ENCODE data around the gene GPA33. TPM values are rescaled to one million over a fixed set of nuclear protein-coding genes. Genes with fewer than 3 reads are reported as not detected.

Gene GPA33
- total and polyA plus RNA-seq, 11 donors = 0.15 to 3.6 (median 1.1) TPM; not detected in 1

- WGBS, 4 donors = 84 to 91% (median 88%) methylated on average over 1 of the region's 1 CpG
- TF ChIP-seq CTCF (IDR thresholded peaks at IDR 0.05) = no peak
- TF ChIP-seq POLR2A (IDR thresholded peaks at IDR 0.05) = no peak
- no peak for ATAC-seq
- Histone ChIP-seq H3K27me3 (peaks cover 0 to 8% (median 0%) of the 10 kb centered on the region in 9 donors), H3K36me3 (no peaks in the 10 kb centered on the region), H3K4me3 (no peak overlapping the region), H3K27ac (no peak overlapping the region), H3K4me1 (no peaks in the 10 kb centered on the region), H3K9me3 (no peaks in the 10 kb centered on the region)
- intact Hi-C loops (cut with DNase I) = no loop called here
- no peak for DNase-seq
These were observed 67.8 kb downstream of the GPA33 start for GRCh38 chr1:167022384-167022783.

GRCh38 chr1:167016100-167016750 lies 74.0 kb downstream of the GPA33 start:
- no peak for ATAC-seq
- Histone ChIP-seq H3K9me3 (no peaks in the 10 kb centered on the region), H3K36me3 (no peaks in the 10 kb centered on the region), H3K27me3 (no peaks in the 10 kb centered on the region), H3K4me3 (no peak overlapping the region), H3K4me1 (no peaks in the 10 kb centered on the region), H3K27ac (no peak overlapping the region)
- intact Hi-C loops (cut with DNase I) = no loop called here
- no peak for DNase-seq
- TF ChIP-seq POLR2A (IDR thresholded peaks at IDR 0.05) (no peak), CTCF (IDR thresholded peaks at IDR 0.05) (no peak)
- 48 to 57% (median 53%) methylated on average over 6 of the region's 6 CpGs for WGBS, 4 donors

- Histone ChIP-seq H3K27ac (no peak overlapping the region), H3K4me3 (no peak overlapping the region), H3K27me3 (no peaks in the 10 kb centered on the region), H3K9me3 (no peaks in the 10 kb centered on the region), H3K4me1 (no peaks in the 10 kb centered on the region), H3K36me3 (no peaks in the 10 kb centered on the region)
- 72 to 80% (median 78%) methylated on average over 8 of the region's 8 CpGs for WGBS, 4 donors
- DNase-seq (no peak), ATAC-seq (no peak)
- TF ChIP-seq CTCF (IDR thresholded peaks at IDR 0.05) (no peak), POLR2A (IDR thresholded peaks at IDR 0.05) (no peak)
- intact Hi-C loops (cut with DNase I) = no loop called here
These were observed 76.9 kb downstream of the GPA33 start for GRCh38 chr1:167013108-167013929.

- Histone ChIP-seq H3K4me3 (no peak overlapping the region), H3K36me3 (no peaks in the 10 kb centered on the region), H3K9me3 (no peaks in the 10 kb centered on the region), H3K4me1 (no peaks in the 10 kb centered on the region), H3K27ac (no peak overlapping the region), H3K27me3 (no peaks in the 10 kb centered on the region)
- 73 to 82% (median 80%) methylated on average over 2 of the region's 2 CpGs for WGBS, 4 donors
- ATAC-seq (no peak), DNase-seq (no peak)
- TF ChIP-seq CTCF (IDR thresholded peaks at IDR 0.05) (no peak), POLR2A (IDR thresholded peaks at IDR 0.05) (no peak)
- intact Hi-C loops (cut with DNase I) = no loop called here
These were observed 77.6 kb downstream of the GPA33 start for GRCh38 chr1:167012570-167012969.
